GM18909 (cell line): Measurements from ENCODE around the gene LRAT.
"Not testable (repeated sequence)": the region's sequence is repeated elsewhere in the genome, so short reads cannot be mapped to it uniquely, and the experiment has no call there.

ENCODE experiments used
- ATAC-seq: cut with Tn5 transposase; IDR thresholded peaks from one replicate; pipeline ENCODE4 v1.9.1; 2021; ENCODE audit warnings: mild to moderate bottlenecking; ENCODE audit not compliant: unreplicated experiment, poor library complexity

Gene LRAT

DNA sequence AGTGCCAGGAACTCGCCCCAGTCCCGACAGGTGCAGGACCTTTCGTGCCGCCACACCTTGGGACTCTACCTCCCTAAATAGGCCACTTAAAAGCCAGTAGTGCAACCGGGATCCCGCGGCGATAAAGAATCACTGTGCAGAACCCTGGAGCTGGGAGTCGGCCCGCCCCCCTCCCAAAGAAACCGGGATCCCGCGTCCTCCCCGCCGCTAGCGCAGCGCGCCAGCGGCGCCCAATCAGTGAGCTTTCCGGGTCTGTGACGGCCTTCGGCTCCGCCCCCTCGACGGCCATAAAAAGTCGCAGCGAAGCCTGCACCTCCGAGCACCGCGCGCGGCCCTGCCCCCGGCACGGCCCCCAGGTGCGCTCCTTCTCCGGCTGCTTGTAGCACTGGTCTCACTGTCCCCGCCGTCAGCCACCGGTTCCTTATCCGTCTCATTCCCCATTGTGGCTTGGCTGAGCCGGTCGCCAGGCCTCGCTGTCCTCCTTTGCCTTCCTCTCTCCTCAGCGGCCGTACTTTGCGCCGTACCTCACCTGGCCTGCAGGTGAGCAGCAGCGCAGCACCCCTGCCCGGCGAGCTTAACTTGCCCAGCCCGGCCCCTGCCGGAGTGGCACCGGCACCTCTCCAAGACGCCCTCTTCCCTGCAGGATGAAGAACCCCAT, at the start of gene LRAT:
Gene LRAT, plus strand, starts transcription at position 318 of the 658 bp plus-strand sequence. Its CDS starts 327 bp downstream, at position 645.
- ATAC-seq, result peak; percentile 74

DNA sequence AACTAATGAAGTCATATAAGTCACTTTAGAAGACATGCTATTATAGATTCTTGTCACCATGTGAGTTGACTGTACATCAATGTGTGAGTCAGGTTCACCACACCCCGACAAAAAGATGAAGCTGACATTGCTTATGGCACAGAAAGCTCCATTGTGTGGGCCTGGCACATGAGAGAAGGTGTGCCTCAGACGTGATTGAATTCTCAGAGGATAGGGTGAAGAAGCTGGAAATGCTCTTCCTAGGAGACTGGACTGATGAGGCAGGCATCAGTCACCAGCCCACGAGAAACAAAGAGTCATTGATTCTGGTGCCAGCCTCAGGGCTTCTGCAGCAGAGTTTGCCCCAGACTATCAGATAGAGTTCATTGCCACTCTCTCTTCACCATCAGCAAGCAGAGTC, 35.9 kb upstream of the LRAT start:
- ATAC-seq, result no peak

DNA sequence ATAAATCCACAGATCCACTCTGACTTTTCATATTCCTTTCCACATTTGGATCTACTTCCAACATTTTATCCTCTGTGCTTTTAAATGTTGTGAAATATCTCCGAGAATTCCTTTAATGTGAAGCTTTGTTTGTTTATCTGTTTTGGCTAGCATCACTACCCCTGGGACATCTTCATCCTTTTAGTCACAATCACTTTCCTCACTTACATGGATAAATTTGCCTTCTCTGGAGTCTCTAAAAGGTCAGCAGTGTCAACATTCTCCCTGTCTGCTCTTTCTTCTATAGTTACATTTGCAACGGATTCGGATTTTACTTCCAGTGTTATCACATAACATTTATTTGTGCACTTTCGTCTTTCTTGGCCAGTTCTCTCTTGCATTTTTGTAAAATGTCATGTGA, 34.2 kb upstream of the LRAT start:
- ATAC-seq, result no peak

DNA sequence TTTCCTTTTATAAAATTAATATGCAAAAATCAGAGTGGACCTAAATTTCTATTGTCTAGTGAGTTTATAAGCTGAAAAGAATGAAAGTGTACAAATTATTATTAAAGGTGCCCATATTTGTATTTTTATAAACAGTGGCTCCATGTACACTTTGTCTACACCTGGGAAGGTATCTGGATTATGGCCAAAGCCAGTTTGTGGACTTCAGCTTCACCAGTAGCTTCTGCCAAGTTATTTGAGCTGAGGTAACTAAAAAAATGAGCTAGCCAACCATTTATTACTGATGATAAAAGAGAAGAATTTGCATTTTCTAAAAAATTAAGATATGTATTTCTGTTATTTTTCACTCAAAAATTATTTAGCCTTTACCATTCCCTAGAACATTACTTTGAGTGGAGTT, 32.3 kb upstream of the LRAT start:
- ATAC-seq, result no peak

DNA sequence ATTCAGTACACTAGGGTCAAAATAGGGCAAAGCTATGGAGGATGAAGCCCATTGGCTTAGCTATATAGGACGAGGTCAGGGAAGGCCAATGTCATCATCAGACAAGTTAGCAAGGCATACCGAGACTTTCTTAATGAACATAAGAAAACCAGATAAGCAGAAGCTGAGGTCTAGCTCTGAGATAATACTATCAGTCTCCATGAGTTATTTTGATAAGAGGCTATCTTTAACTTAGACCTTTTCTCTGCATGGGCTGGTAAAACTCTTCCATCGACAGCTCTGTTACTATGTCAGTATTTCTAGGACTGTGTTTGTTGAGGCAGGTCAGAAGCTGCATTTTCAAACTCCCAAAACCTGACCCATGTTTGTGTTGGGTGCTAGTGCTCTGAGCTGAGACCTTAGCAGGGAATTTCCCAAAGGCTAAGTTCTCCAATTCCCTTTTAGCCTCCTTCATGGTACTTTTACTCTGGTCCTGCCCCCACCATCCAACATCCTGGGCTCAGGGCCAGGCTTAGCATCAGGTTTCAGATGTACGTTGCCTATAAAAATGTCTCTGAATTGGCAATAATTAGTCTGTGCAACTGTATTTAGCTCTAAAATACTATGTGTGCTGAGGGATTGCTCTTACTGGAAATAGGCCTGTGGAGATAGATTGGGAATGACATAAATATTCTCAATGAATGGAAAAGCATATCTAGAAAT, 29.3 kb upstream of the LRAT start:
- no peak for ATAC-seq

DNA sequence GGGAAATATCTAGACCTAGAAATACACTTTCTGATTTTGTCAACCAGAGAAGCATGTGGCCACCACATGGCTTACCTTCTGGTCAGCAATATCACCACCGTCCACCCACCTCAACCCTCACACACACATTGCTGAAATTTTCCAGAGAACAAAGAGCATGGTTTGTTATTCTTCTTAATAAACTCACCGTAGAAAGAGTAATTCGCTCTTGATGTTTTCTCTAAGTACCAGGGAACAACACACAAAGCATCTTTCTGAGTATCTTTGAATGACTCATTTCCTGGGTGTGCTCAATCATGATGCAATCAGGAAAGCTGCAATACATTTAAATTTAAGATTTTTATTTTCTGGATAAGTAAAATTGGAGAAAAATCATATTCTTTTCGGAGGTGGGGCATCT, 24.7 kb upstream of the LRAT start:
- no peak for ATAC-seq

DNA sequence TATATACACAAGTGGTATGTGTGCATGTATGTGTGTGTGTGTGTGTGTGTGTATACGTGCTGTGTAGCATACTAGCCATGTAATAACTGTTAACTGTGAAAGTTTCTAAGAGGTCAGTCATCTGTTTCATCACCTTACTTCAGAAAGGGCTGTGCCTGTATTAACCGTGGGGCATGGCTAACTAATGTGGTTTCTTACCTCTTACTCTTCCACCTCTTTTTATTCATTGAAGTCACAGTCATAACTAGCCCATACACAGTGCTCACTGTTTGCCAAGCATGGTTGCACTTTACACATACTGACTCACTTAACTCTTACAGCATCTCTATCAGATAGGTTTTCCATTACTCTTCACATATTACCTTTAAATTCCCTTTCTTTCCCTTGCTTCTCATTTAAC, 23.7 kb upstream of the LRAT start:
- ATAC-seq, result peak; percentile 78

DNA sequence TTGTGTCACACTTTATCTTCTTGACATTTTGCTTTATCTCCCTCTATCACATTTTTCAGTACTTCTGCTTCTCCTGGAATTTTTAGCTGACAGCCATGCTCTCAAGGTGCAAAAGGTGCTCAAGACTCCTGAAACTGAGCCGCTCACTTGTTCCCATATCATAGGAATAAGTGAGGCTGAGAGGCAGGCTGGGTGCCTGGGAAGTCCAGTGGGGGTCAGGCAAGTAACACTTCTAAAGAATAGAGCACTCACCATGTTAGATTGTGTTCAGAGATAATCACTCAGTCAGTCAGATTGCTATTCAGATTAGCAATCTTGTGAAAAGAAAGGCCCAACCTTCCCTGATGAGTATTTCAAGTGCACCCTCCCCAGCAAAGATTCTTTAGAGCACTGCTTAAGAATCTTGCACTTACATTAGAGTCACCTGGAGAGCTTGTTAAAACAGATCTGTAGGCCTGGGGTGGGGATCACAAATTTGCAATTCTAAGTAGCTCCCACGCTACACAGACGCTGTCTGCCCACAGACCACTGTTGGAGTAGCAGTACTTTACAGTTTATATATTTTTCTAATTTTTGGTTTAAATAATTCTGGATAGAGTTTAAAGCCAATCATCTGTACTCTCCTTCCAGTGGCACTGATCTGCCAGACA, 23.1 kb upstream of the LRAT start:
- no peak for ATAC-seq

DNA sequence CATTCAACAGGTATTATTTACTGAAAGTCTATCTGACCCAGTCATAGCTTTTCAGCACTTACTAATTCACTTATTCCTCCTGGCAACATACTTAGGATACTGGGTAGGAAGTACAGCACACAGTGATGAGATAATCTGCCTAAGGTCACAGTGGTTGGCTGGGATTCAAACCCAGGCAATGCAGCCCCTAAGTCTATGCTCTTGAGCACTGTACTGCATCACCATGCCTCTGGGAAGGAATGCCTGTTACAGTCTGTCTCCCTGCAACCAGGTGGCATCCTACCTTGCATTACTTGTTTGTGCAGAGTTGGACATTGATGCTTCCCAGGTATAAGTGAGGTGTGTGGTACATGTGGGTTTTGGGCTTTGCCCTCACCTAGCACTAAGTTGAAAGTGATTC, 21.5 kb upstream of the LRAT start:
- ATAC-seq, result no peak

DNA sequence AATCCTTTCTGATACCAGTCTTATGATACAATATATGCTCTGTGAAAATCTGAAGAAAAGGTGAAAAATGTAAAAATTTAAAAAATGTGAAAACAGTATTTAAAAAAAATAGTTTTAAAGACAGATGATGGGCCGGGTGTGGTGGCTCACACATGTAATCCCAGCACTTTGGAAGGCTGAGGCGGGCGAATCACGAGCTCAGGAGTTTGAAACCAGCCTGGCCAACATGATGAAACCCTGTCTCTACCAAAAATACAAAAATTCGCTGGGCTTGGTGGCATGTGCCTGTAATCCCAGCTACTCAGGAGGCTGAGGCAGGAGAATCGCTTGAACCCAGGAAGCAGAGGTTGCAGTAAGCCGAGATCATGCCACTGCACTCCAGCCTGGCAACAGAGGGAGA, 20.2 kb upstream of the LRAT start:
- ATAC-seq, result not testable (repeated sequence)

DNA sequence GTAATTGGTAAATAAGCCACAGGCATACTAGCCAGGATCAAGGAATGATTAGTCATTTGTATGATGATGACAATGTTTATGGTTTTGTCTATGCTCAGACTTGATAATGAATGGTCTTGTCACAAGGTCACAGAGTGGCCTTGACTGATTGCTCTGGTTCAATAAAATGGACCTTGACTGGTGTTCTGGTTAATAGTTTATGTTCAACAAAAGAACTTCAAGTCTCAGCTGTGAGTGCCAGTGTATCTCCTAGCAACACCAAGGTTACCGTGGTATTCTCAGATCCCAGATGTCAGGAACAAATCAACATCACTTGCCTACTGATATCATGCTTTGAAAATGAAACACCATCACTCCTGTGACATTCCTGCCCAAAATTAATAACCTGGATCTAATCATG, 16.3 kb upstream of the LRAT start:
- no peak for ATAC-seq

DNA sequence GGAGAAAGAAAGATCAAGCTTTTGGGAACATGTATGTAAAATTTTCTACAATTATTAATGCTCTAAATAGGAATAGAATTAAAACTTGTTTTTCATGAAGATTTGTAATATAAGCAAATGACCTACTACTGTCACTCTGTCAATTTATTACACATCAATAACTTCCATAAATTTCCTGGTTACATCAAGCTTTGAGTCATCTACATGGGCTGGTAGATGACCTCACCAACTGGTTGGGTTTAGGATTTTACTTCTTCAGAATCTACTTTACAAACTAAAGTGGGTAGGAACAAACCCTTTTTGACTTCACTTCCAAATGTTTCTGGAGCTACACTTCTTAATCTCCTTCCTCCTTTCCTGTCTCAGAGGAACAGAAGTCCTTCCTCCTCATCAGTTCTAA, 12.0 kb upstream of the LRAT start:
- ATAC-seq, result no peak

DNA sequence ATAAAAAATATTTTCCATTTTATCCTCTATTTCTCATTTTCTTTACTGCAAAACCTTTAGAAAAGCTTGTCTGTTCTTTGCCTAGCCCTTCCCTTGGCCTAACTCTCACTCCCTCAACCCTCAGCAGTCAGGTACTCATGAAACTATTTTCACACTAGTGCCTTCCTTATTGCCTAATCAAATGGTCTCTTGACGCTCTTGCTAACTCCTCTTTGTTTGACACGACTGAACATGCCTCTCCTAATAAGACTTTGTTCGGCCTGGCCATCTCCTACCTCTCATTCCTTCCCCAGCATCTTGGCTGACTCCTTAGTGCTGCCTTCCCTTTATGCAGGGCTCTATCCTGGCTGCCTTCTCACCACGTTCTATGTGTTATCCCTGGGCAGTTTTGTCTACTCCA, 11.1 kb upstream of the LRAT start:
- ATAC-seq, result no peak

DNA sequence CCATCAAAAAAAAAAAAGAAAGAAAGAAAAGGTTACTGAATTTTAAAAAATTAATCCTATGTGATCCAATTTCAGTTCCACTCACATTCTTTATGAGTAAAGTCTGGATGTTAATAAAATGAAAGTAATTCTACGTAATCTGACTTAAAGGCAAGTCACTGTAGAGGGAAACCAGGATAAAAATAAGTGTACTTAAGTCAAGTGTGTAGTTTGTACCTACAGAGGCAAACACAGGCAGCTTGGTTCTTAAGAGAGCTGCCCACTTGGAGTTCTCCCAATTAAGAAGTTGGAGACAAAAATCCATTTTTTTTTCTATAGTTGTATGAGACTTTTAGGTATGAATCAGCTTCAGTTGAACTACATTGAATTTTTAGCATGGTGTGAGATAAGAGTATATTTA, 7.0 kb upstream of the LRAT start:
- no peak for ATAC-seq

DNA sequence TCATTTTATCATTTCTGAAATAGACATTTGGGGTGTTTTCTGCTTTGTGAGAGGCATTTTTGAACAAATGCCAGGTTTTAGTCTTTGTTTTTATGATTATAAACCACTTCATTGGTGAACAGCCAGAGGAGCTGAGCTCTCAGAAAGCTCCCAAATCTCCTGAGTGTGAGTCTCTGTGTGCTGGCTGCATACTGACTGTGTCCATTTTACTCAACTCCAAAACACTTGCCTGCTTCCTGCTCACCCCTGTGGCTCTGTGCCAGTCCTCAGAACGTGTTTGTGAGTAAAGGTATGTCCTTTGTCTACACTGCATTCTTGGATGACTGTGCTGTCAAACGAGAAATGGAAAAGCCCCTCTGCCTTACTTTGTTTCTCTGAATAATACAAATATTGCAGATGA, 5.4 kb upstream of the LRAT start:
- no peak for ATAC-seq

DNA sequence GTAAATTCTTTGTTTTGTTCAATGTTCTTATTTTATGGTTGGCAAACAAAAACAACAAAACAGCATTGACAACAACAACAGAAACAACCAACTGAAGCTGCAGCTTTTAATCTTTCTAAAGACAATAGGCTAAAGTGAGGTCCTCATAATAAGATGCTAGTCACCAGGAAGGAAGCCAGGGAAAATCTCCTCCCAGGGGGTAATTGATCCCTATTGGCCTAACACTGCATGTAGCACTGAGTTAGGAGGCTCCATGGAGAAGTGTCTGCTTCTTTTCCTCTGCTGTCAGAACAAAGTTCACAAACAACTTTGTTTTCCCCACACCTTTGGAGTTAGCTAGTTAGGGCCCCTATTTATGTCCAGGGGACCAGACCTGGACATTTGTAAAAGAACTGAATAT, 4.7 kb upstream of the LRAT start:
- no peak for ATAC-seq

DNA sequence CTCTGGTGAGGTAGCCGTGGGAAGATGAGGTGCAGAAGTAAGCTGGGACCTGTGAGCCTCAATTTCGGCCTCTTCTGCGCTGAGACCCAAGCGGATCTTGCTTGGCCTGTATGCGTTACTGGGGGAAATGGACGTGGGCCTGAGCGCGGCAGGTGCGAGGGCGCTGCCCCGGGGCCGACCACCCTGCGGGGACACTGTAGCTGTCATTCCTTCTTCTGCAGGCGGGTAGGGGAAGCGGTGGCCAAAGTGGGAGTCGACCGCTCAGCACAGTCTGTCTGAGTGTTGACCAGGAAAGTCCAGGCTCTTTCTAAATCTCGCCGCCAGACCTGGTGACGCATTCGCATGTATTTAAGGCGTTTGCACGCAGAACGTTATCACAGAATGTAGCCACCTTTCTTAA, 3.3 kb upstream of the LRAT start:
- no peak for ATAC-seq

DNA sequence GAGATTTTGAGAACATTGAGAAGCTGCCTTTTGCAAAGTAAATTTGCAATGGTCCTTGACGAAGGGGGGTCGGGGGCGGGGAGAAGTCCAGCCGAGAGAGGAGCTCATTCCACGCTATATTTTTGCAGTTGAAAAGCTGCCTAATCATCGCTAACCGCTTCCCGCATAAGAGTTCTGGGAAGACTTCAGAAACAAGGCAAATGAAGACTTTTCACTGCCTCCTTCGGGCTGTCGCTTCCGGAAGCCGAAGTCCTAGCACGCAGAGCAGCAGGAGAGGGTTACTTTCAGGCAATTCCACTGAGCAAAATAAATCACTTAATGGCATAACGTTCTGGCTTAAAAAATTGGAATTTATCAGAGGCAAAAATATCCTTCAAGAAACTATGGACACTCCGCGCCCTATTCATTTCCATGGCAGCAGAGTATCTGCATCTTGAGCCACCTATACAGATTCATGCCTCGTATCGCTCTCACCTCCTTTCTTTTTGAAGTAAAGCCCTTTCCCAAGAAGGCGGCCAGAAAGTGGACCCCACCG, 2.6 kb upstream of the LRAT start:
- ATAC-seq, result no peak

DNA sequence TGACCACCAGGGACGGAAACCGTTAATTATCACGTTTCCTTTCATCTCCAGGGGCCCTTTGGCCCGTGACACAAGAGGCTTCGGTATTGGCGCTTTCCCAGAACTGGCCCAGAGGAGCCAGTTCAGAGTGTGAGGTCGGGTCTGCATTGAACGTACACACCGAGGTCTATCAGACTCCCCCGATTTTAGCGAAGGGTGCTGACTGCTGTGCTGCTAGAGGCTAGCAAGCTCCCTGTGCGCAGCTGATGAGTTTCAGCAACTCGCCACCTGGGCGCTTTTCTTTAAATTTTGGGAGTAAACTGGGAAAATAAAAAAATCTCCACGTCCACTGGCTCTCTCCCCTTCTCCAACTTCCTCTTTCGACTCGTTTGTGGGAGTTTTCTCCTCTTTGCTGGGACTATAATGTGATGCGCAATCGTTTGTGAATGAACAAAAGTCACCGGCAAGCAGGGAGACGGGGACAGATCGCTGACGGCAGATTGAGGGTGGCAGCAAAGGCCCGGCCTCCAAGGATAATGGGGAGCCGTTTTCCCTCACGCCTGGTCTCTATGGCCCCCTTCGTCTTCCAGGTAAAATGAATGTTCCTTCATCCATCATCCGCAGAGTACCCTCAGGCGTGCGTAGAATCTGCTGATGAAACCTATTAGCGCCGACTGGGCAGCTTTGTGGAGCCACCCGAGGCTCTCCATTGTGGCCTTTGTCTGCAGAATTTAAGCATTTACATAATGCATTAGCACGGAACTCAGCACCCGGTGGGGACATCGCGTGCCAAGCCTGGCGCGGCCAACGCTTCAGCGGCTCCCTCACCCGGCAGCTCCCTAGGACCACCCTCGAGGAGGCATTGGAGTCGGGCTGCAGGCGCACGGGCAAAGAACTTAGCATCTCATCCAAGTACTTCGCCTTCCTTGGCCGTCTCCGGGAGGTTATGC, 1.6 kb upstream of the LRAT start:
- peak; percentile 33 for ATAC-seq

DNA sequence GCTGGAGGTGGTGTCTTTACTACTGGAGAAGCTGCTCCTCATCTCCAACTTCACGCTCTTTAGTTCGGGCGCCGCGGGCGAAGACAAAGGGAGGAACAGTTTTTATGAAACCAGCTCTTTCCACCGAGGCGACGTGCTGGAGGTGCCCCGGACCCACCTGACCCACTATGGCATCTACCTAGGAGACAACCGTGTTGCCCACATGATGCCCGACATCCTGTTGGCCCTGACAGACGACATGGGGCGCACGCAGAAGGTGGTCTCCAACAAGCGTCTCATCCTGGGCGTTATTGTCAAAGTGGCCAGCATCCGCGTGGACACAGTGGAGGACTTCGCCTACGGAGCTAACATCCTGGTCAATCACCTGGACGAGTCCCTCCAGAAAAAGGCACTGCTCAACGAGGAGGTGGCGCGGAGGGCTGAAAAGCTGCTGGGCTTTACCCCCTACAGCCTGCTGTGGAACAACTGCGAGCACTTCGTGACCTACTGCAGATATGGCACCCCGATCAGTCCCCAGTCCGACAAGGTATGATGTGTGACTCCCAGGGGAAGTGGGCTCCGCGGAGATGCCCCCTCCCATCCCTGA, 634 bp downstream of the LRAT start:
- no peak for ATAC-seq
